ENCODE data around the gene CRB3. TPM values are rescaled to one million over a fixed set of nuclear protein-coding genes. Genes with fewer than 3 reads are reported as not detected.

Gene CRB3
- total and polyA plus RNA-seq, 2 of the 13 experiments (the other 11 are each of a cell fraction or from before 2014, with no cell fraction given), result 10.6 to 25.6 TPM

GRCh38 chr19:6476155-6476895, 12.3 kb downstream of the CRB3 start (continued):
- TF ChIP-seq SRF (IDR thresholded peaks at IDR 0.05; ENCODE audit: low read depth, low read length) (peak; percentile 50; the same call in 1 of the 2 replicates), TRAFD1 (CRISPR knock-in tag; IDR thresholded peaks at IDR 0.05; ENCODE audit: borderline replicate concordance) (no peak), ASH2L (IDR thresholded peaks at IDR 0.05; ENCODE audit: insufficient read length, low read depth, low read length) (peak; percentile 23), ZBTB46 (CRISPR knock-in tag; IDR thresholded peaks at IDR 0.05; ENCODE audit: borderline replicate concordance) (no peak), ZNF570 (CRISPR knock-in tag; IDR thresholded peaks at IDR 0.05; ENCODE audit: borderline replicate concordance) (no peak), ZNF816 (CRISPR knock-in tag; IDR thresholded peaks at IDR 0.05; ENCODE audit: borderline replicate concordance) (no peak), KAT2B (IDR thresholded peaks at IDR 0.05; ENCODE audit: borderline replicate concordance, low read depth, low read length) (no peak), FLYWCH1 (CRISPR knock-in tag; IDR thresholded peaks at IDR 0.05) (no peak), ZNF124 (CRISPR knock-in tag; IDR thresholded peaks at IDR 0.05) (no peak), HNF1B (CRISPR knock-in tag; IDR thresholded peaks at IDR 0.05) (0 out of 2 replicates have a peak, but pooled peaks have one; percentile 7), DMAP1 (CRISPR knock-in tag; IDR thresholded peaks at IDR 0.05) (no peak), KLF16 (CRISPR knock-in tag; IDR thresholded peaks at IDR 0.05) (no peak), POLR2AphosphoS2 (IDR thresholded peaks at IDR 0.05; ENCODE audit: low read depth, low read length) (no peak), RBFOX2 (IDR thresholded peaks at IDR 0.05; ENCODE audit: low read depth, low read length) (no peak), ZNF264 (CRISPR knock-in tag; IDR thresholded peaks at IDR 0.05) (no peak), ZNF121 (CRISPR knock-in tag; IDR thresholded peaks at IDR 0.05) (no peak), ZNF362 (CRISPR knock-in tag; IDR thresholded peaks at IDR 0.05; ENCODE audit: borderline replicate concordance) (no peak)

Measured in HepG2 (cell line).